Tibial nerve (tissue), 4 donors: Measurements from ENCODE around the gene NEU3. TPM values are rescaled to one million over a fixed set of nuclear protein-coding genes. Genes with fewer than 3 reads are reported as not detected.

Experiments used
- DNase-seq, 2 donors: peaks; one replicate each; pipeline ENCODE4 v3.0.0-alpha.2; 2019; ENCODE audit warnings: low spot score in 2 of 2
- H3K27ac ChIP-seq, 4 donors: fragments of 200-600 bp; sonication (generic) in 3 of 4; one replicate each; pipeline ENCODE4 v1.5.1; 2017 to 2019; ENCODE audit warnings: mild to moderate bottlenecking in 1 of 4
- H3K27me3 ChIP-seq, 2 donors: fragments of 200-600 bp; sonication (generic) in 1 of 2; one replicate each; pipeline versions ENCODE4 v1.5.1 to v1.6.0; 2017 to 2019
- H3K36me3 ChIP-seq, 3 donors: fragments of 200-600 bp; sonication (generic); one replicate each; pipeline ENCODE4 v1.5.1; 2018 to 2019
- H3K4me1 ChIP-seq, 4 donors: fragments of 200-600 bp; sonication (generic) in 3 of 4; one replicate each; pipeline ENCODE4 v1.5.1; 2017 to 2019
- H3K4me3 ChIP-seq, 4 donors: fragments of 200-600 bp; sonication (generic) in 3 of 4; one replicate each; pipeline ENCODE4 v1.5.1; 2017 to 2019; ENCODE audit warnings: mild to moderate bottlenecking in 1 of 4, moderate library complexity in 1 of 4
- H3K9me3 ChIP-seq, 4 donors: fragments of 200-600 bp; sonication (generic) in 3 of 4; one replicate each; pipeline ENCODE4 v1.5.1; 2017 to 2019
- CTCF ChIP-seq, 5 experiments: fragments of 200-600 bp in 3 of 5; fragments of 450-650 bp in 2 of 5; sonication (generic) in 3 of 5; IDR thresholded peaks; one replicate each; pipeline ENCODE4 v1.5.1; 2016 to 2019; ENCODE audit warnings: antibody characterized with exemption in 5 of 5, mild to moderate bottlenecking in 3 of 5, moderate library complexity in 2 of 5
- EP300 ChIP-seq, 2 donors: sonication (generic); formaldehyde crosslinking; IDR thresholded peaks; one replicate each; pipeline ENCODE4 v1.6.1; 2017; ENCODE audit warnings: antibody characterized with exemption in 2 of 2, mild to moderate bottlenecking in 1 of 2
- POLR2A ChIP-seq, 2 donors: fragments of 450-650 bp; IDR thresholded peaks; one replicate each; pipeline ENCODE4 v1.6.1; 2017; ENCODE audit warnings: antibody characterized with exemption in 2 of 2, mild to moderate bottlenecking in 2 of 2, moderate library complexity in 2 of 2
- WGBS, 2 donors: methylation state at CpG; one replicate each; pipeline ENCODE4 v1.1.5; 2018; 5-methylcytosine and 5-hydroxymethylcytosine counted together
- total RNA-seq, 4 donors: library from RNA; depleted of rRNA; stranded (reverse); fragments of >200 nt; gene quantifications; one replicate each; pipeline ENCODE4 v1.1.0, GENCODE V29; 2016

Gene NEU3
- total RNA-seq, 4 donors from 2014 or later: 5.0 to 20.2 (median 12.7) TPM

- Histone ChIP-seq H3K36me3 (peaks cover 0 to 88% (median 10%) of the 10 kb centered on the region in 3 donors), H3K9me3 (no peaks in the 10 kb centered on the region)
- WGBS, 2 donors: 39 to 53% methylated on average over 1 of the region's 1 CpG
Measured at GRCh38 chr11:74970852-74971395, 17.8 kb upstream of the NEU3 start.

GRCh38 chr11:74971424-74971823, 17.3 kb upstream of the NEU3 start:
- Histone ChIP-seq H3K36me3 (peaks cover 0 to 90% (median 10%) of the 10 kb centered on the region in 3 donors), H3K9me3 (no peaks in the 10 kb centered on the region), H3K27ac (no peak overlapping the region), H3K4me1 (peaks cover 0 to 10% (median 0%) of the 10 kb centered on the region in 4 donors), H3K27me3 (no peaks in the 10 kb centered on the region), H3K4me3 (no peak overlapping the region)
- TF ChIP-seq EP300 (IDR thresholded peaks at IDR 0.05): no peak
- TF ChIP-seq CTCF (IDR thresholded peaks at IDR 0.05): no peak
- no peak for TF ChIP-seq POLR2A (IDR thresholded peaks at IDR 0.05)
- 46 to 50% methylated on average over 6 of the region's 6 CpGs for WGBS, 2 donors
- DNase-seq: no peak

More at GRCh38 chr11:74970852-74971395, 17.8 kb upstream of the NEU3 start:
- Histone ChIP-seq H3K27ac (no peak overlapping the region), H3K4me3 (no peak overlapping the region), H3K27me3 (no peaks in the 10 kb centered on the region), H3K4me1 (peaks cover 0 to 10% (median 0%) of the 10 kb centered on the region in 4 donors)
- TF ChIP-seq CTCF (IDR thresholded peaks at IDR 0.05) (no peak), POLR2A (IDR thresholded peaks at IDR 0.05) (no peak), EP300 (IDR thresholded peaks at IDR 0.05) (no peak)
- DNase-seq: no peak

GRCh38 chr11:74978041-74978440, 10.7 kb upstream of the NEU3 start:
- TF ChIP-seq POLR2A (IDR thresholded peaks at IDR 0.05) (no peak), EP300 (IDR thresholded peaks at IDR 0.05) (no peak), CTCF (IDR thresholded peaks at IDR 0.05) (no peak)
- no peaks in the 10 kb centered on the region for H3K9me3 ChIP-seq
- H3K36me3 ChIP-seq: peaks cover 0 to 73% (median 0%) of the 10 kb centered on the region in 3 donors
- peaks cover 0 to 5% (median 0%) of the 10 kb centered on the region in 4 donors for H3K4me1 ChIP-seq
- no peak for DNase-seq
- no peaks in the 10 kb centered on the region for H3K27me3 ChIP-seq
- WGBS, 2 donors: 62 to 74% methylated on average over 4 of the region's 4 CpGs
- no peak overlapping the region for H3K27ac ChIP-seq
- no peak overlapping the region for H3K4me3 ChIP-seq

- H3K27ac ChIP-seq: no peak overlapping the region
- no peaks in the 10 kb centered on the region for H3K9me3 ChIP-seq
- DNase-seq: no peak
- no peak overlapping the region for H3K4me3 ChIP-seq
- no peak for TF ChIP-seq POLR2A (IDR thresholded peaks at IDR 0.05)
- TF ChIP-seq EP300 (IDR thresholded peaks at IDR 0.05): no peak
- no peak for TF ChIP-seq CTCF (IDR thresholded peaks at IDR 0.05)
- H3K27me3 ChIP-seq: no peaks in the 10 kb centered on the region
- 85 to 86% methylated on average over 2 of the region's 2 CpGs for WGBS, 2 donors
- H3K4me1 ChIP-seq: peaks cover 0 to 5% (median 0%) of the 10 kb centered on the region in 4 donors
- peaks cover 0 to 50% (median 0%) of the 10 kb centered on the region in 3 donors for H3K36me3 ChIP-seq
Measured at GRCh38 chr11:74980634-74981033, 8.1 kb upstream of the NEU3 start.

GRCh38 chr11:74981888-74982287, 6.8 kb upstream of the NEU3 start:
- H3K4me1 ChIP-seq: peaks cover 0 to 5% (median 0%) of the 10 kb centered on the region in 4 donors
- 96 to 100% methylated on average over 1 of the region's 1 CpG for WGBS, 2 donors
- no peak overlapping the region for H3K27ac ChIP-seq
- DNase-seq: no peak
- H3K9me3 ChIP-seq: no peaks in the 10 kb centered on the region
- H3K36me3 ChIP-seq: peaks cover 0 to 40% (median 0%) of the 10 kb centered on the region in 3 donors
- H3K4me3 ChIP-seq: no peak overlapping the region
- no peaks in the 10 kb centered on the region for H3K27me3 ChIP-seq
- TF ChIP-seq CTCF (IDR thresholded peaks at IDR 0.05) (no peak), EP300 (IDR thresholded peaks at IDR 0.05) (no peak), POLR2A (IDR thresholded peaks at IDR 0.05) (no peak)
